Skeletal muscle cell (primary cell): ENCODE results near the gene HTR1D.
"Not testable (repeated sequence)": the region's sequence is repeated elsewhere in the genome, so short reads cannot be mapped to it uniquely, and the experiment has no call there.

Experiments
- DNase-seq: peaks from one replicate; pipeline ENCODE4 v3.0.0-alpha.2; 2010; ENCODE audit warnings: low read depth
- H3K4me3 ChIP-seq: 2 replicates; pipeline ENCODE4 v1.5.1; 2011; ENCODE audit warnings: low read depth, mild to moderate bottlenecking, control low read depth, low read length, moderate library complexity

HTR1D gene

DNA sequence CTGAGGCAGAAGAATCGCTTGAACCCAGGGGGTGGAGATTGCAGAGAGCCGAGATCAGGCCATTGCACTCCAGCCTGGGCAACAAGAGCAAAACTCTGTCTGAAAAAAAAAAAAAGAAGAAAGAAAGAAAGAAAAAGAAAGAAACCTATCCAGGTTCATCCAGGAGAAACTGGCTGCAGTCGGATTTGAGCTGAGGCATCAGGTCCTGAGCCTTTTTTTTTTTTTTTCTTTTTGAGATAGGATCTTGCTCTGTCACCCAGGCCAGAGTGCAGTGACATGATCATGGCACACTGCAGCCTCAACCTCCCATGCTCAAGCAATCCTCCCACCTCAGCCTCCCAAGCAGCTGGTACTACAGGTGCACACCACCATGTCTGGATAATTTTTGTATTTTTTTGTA, 26.1 kb downstream of the HTR1D start:
- no peak overlapping the region for H3K4me3 ChIP-seq
- DNase-seq, result no peak

DNA sequence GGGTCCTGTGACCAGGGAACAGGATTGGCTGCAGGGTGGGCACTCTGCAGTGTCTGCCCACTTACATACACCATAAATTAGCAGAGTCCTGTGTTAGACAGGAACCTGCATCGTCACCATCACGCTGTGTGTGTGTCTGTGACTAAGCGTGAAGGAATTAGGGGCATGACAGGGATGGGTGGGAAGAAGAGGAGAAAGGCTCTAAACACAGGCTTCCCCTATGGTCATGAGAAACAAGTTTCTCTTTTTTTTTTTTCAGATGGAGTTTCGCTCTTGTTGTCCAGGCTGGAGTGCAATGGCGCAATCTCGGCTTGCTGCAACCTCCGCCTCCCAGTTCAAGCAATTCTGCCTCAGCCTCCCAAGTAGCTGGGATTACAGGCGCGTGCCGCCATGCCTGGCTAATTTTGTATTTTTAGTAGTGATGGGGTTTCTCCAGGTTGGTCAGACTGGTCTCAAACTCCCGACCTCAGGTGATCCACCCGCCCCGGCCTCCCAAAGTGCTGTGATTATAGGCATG, 28.3 kb downstream of the HTR1D start:
- peak; percentile 69 for DNase-seq
- H3K4me3 ChIP-seq, result not testable (repeated sequence)

DNA sequence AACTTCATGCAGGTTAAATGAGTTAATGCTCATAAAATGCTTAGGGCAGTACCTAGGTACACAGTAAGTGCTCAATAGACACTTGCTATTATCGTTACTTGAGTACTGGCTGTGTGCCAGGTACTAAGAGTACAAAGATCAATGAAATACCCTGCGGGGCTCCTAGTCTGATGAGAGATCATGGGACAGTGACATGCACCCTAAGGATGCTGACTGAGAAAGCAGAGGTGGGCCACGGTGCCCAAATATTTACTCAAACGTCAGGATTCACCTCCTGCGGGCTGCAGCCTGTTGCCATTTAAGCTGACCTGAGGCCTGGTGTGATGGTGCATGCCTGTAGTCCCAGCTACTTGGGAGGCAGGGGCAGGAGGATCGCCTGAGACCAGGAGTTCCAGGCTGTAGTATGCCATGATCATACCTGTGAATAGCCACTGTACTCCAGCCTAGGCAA, 28.8 kb downstream of the HTR1D start:
- no peak for DNase-seq
- no peak overlapping the region for H3K4me3 ChIP-seq

DNA sequence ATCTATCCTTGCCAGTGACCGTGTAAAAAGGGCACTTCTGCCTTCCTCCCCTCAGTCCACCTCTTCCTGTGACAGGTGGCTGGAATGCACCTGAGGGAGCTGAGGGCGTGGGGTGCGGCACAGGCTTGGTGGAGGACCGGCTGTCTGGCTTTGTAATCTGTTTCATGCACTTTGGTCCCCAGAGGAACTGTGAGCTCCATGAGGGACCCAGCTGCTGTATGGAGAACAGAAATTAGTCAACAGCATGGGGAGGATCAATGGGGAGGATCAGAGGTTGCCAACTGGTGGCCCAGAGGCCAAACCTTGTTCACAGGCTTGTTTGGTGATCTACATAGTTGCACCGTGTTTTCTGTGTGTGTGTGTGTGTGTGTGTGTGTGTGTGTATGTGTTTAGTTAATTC, 29.7 kb downstream of the HTR1D start:
- no peak overlapping the region for H3K4me3 ChIP-seq
- DNase-seq, result no peak

DNA sequence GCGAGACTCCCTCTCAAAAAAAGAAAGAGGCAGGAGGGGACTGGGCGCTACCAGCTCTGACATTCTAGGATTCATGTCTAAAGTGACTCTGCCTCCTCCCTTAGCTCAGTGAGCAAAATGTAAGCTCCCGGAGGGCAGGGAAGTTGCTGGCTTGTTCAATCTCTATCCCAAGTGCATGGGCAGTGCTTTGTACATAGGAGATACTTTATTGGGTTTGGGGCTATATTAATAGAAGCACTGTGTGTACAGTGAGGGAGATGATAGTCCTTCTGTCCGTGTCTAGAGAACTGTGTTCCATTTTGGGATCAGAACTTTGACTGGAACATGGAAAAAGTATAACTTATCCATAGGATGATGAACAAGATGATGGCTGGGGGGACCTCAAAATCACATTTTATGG, 31.9 kb downstream of the HTR1D start:
- H3K4me3 ChIP-seq, result no peak overlapping the region
- no peak for DNase-seq

DNA sequence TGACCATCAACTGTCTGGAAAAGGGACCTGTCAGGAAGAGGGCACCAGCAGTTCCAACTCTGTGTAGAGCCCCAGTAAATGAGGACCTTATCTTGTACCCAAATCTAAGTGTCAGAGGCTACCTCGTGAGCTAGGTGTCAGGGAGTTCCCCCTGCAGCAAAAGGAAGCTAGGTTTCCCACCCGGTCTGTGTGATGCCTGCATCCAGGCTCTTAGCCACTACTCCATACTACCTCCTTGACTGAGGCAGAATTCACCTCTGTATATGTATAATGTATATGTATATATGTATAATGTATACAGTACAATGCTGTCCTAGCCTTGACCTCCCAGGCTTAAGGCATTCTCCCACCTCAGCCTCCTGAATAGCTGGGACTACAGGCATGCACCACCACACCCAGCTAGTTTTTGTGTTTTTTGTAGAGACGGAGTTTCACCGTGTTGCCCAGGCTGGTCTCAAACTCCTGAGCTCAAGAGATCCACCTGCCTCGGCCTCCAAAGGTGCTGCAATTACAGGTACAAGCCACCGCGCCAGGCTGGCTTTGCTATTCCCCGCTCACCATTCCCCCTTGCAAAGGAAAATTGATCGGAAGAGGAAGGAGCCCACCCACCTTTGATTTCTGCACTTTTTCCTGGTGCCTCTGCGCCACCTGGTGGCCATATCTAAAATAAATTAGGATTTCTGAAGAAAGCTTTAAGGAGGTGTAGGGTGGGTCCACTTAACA, 32.9 kb downstream of the HTR1D start:
- DNase-seq, result no peak
- H3K4me3 ChIP-seq, result peak overlapping the region; percentile 31

DNA sequence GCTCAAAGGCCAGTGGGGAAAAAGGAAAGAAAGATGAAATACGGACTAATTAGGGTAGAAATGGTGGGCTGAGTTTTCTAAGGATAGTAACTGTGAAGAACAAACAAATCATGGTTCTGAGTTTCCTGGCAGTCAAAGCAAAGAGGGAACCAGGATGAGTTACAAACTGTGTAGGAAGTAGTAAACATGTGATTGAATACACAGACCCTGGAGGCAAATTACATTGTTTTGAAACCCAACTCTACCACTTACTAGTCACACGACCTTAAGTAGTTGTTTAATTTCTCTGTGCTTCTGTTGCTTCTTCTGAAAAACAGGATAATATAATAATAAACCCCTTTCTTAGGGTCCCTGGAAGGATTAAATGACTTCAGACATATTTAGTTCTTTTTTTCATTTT, 37.4 kb downstream of the HTR1D start:
- no peak overlapping the region for H3K4me3 ChIP-seq
- no peak for DNase-seq

DNA sequence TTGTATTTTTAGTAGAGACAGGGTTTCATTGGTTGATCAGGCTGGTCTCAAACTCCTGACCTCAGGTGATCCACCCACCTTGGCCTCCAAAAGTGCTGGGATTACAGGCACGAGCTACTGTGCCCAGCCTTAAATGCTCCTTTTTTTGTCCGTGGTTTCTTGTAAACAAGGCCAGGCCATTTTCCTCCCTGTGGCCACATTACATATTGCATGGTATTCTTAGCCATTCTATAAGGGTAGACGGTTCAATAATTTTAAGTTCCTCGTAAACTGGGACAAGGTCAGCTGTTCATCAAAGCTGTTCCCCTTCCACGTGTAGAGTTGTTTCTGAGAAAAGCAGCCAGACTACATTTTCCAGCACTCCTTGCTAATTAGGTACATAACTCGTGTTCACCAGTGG, 38.4 kb downstream of the HTR1D start:
- no peak overlapping the region for H3K4me3 ChIP-seq
- no peak for DNase-seq

DNA sequence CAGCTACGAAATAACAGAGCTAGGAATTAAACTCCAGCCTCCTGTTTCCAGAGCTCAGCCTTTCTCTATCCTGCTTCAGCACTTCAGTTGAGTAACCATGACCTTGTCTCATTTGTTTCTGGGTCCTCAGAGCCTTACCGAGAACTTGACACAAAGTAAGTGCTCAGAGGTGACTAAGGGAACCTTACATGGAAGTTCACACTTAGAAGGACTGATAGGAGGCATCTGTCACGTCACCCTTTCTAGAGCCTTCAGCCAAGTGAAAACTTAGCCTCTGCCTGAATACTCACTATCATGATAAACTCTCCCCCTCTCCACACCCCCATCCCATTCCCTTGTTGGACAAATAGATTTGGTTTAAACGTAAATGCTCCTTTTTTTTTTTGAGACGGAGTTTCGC, 38.9 kb downstream of the HTR1D start:
- no peak for DNase-seq
- H3K4me3 ChIP-seq, result no peak overlapping the region

DNA sequence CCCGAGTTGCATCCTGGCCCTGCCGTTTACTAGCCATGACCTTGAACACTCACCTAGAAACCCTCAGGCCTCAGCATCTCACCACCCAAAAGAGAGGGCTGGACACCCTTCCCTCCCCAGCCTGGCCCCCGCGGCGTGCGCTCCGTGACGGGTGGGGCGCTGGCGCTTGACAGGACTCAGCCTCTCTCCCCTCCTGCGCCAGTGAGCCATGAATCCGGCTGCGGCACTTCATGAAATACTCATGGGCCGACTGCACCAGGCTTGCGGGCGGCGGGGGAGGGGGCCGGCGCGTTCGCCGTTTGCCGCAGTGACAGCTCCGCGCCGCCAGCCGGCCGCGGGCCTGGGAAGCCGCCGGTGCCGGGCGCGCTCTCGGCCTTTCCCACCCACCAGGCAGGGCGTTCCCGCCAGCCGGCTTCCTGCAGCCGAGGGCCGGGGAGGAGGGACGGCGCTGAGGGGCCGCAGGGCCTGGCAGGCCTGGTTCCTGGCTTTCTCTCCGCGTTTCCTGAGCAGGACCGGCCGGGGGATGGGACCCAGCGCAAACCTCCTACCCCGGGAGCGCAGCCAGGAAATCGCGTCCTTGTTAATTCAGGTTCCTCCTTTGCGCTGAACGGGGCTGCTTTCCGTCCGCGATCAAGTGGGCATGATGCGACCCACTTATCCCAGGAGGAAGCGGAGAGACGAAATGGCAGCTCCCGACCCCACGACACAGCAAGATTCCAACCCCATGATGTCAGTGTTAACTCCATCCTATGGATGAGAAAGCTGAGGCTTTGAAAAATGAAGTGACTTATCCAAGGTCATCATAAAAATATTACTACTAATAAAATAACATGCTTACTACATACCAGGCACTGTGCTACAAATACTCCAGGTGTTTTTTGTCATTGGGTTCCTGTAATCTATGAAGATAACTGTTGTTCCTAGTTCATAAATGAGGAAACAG, 39.6 kb downstream of the HTR1D start:
- peak overlapping the region; percentile 51 for H3K4me3 ChIP-seq
- no peak for DNase-seq

DNA sequence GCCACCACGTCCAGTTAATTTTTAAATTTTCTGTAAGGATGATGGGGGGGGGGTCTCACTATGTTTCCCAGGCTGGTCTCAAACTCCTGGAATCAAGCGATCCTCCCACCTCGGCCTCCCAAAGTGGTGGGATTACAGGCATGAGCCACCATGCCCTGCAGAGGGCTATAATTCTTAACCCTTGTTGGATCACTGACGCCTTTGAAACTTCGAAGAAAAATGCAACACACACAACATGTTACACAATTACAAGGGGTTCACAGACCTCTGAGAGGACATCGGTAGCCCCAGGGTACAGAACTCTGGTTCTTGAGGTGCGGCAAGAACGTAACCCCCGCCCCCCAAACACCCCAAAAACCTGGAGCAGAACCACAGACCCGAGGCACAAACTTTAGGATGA, 40.3 kb downstream of the HTR1D start:
- DNase-seq, result no peak
- H3K4me3 ChIP-seq, result peak overlapping the region; percentile 51

DNA sequence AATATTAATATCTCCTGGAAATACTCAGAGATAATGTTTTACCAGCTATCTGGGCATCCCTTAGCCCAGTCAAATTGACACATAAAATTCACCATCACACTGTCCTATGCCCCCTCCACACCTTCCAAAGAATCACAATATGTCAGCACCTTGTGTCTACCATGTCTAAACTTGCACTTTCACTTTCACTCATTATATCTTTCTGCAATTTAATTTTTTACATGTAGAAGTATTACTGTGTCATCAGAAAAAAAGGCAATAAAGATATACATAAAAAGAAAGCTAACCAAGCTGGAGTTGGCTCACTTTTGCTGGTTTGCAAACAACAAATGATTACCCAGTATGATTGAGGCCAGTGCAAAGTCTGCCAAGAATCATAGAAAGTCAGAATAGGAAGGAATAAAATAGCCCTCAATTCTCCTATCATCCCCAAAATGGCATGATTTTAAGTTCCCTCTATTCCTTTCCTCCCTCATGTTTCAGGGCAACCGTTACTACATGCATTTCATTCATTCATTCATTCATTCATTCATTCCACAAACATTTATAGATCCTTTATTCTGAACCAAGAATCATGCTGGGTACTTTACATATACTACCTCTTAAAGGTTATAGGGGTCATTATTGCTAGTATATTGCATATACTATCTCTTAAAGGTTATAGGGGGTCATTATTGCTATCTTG, 42.7 kb downstream of the HTR1D start:
- no peak for DNase-seq

DNA sequence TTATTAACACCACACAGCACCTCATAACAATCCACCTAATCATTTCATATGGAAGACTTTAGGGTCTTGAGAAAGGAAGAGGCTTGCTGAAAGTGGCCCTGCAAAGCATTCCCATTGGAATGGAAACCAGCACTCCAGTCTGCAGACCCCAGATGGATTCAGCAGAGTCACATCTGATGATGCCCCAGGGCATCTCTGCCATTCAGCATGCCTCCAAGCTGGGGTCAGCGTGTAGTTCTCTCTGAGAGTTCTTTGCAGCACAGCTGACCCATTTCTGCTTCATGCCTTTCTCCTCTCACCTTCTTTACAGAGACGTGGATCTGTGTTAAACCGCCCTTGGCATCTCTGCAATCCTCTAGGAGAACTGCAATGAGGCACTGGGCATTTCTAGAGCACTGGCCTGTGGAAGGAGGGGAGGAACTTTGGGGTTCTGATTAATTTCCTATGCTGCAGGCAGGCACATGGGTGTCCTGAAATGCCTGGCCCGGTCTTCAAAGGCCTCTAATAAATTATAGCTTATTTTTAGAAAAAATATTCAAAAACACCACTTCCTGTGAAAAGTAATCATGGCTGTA, 46.0 kb downstream of the HTR1D start:
- no peak for DNase-seq
- no peak overlapping the region for H3K4me3 ChIP-seq

More for the DNA sequence above, 42.7 kb downstream of the HTR1D start:
- H3K4me3 ChIP-seq, result no peak overlapping the region

DNA sequence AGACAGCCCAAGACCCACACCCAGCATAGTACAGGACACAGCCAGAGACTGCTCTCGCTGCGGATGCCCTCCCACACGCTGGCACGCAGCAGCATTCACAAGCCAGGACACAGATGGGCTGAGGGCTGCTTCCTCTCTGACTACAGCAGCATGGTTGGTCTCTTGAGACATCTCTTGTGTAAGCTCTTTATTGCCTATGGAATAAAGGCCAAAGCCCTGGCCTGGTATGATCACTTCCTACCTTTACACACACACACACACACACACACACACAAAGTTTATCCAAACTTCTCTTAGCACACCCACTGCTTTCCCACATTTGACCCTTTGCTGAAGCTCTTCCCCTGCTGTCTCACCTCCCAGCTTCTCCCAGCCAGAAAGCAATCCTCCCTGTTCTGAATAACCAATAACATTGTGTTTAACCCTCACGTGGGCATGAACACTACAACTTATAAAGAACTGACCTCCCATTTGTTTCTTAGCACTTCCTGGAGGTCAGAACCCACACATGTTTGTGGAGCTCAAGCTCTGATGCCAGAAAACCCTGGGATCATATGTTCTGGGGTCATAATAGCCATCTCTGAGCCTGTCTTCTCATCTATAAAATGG, 47.5 kb downstream of the HTR1D start:
- peak; percentile 99 for DNase-seq
- peak overlapping the region; percentile 83 for H3K4me3 ChIP-seq

DNA sequence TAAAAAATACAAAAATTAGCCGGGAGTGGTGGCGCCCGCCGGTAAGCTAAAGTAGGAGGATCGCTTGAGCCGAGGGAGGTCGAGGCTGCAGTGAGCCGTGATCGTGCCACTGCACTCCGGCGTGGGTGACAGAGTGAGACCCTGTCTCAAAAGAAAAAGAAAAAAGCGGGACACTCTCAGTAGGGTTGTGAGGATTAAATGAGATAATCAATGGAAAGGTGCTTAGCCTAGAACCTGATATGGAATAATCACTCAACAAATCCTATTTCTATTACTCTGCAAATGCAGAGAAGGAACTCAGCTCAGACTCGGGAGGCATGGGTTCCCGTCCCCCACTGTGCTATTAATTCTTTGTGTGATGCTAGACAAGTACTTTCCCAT, 48.1 kb downstream of the HTR1D start:
- H3K4me3 ChIP-seq, result peak overlapping the region; percentile 83
- no peak for DNase-seq

DNA sequence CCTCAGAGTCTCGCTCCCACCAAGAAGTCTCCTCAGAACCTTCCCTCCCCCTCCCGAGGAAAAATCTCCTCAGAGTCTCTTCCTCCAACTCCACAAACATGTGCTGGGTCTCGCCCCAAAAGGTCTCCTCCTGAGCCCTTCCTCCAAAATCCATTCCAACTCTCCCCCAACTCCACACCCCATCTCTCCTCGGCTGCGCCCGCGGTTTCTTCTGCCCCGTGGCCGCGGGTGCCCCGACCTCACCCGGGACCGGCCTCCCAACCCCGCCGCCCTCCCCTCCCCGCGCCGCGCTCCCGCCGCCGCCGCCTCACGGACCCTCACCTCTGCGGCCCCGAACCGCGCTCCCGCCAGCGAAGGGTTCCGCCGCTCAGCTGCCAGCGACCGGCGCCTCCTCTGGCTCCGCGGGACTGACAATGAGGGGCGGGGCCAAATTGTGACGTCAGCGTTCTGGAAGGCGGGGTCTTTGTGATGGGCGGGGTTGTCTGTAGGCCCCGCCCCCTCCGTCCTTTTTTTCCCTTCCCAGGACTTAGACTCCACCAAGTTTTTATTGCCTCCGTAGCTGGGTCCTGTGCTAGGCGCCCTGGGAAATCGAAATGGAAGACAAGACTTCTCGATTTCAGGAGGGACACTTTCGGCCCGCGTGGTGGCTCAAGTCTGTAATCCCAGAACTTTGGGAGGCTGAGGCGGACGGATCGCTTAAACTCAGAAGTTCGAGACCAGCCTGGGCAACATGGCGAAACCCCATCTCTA, 48.7 kb downstream of the HTR1D start, which contains the start of gene LUZP1:
Gene LUZP1, minus strand, starts transcription at position 412 of the 750 bp plus-strand sequence.
- peak within 1 kb of the TSS; percentile 83 for H3K4me3 ChIP-seq
- peak; percentile 54 for DNase-seq

DNA sequence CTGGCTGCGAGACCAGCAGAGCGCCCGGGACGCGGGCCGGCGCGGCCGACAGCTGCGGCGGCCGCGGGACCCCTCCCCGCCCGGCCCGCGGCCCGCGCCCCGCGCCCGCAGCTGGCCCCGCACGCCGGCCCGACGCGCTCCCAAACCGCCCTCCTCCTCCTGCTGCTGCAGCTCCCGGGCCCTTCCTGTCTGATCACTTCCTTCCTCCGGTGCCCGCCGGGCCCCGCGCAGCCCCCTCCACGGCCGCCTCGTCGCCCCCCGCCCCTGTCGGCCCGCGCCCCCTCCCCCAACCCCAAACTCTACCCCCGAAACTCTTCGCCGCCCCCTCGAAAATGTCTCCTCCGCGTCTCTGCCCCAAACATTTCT, 49.2 kb downstream of the HTR1D start:
- DNase-seq, result no peak
- H3K4me3 ChIP-seq, result peak overlapping the region; percentile 83

DNA sequence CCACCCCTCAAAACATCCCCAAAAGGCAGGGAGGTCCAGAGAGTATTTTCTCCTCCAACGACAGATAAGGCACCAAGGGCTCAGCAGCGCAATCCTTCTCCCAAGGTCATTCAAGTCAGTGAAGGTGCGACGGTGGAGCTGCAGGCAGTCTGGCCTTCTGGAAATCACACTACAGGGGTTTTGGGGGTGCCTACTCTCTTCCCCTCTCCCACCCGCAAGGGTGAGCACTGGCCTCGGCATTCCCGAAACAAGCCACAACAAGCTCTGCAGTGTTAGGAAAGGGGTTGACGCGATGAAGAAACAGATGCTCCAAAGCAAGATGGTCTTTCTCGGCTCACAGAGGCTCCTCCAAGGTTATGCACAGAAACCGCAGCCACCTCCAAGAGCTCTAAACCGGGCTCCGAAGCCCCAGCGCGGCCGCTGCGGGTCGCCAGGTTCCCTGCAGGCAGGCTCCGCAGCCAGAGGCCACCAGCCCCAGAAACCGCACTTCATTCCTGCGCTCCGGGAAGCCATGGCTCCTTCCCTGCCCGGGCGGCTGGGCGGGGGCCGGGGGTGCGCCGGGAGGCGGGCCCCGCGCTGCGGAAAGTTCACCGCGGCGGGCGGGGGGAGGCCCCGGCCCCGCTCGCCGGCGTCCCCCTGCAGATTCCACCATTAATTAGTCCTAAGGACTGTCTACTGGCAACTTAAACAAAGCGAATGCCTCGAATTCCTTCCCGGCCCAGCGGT, 49.8 kb downstream of the HTR1D start:
- no peak for DNase-seq
- H3K4me3 ChIP-seq, result peak overlapping the region; percentile 83
